Vagina (tissue), 2 donors: ENCODE measurements around the gene CIBAR2.

Experiments used
- POLR2A ChIP-seq, 2 donors: fragments of 450-650 bp; IDR thresholded peaks; one replicate each; pipeline ENCODE4 v1.6.1; 2017; ENCODE audit warnings: antibody characterized with exemption in 2 of 2, mild to moderate bottlenecking in 2 of 2, moderate library complexity in 2 of 2
- POLR2AphosphoS5 ChIP-seq, 2 donors: sonication (generic); formaldehyde crosslinking; IDR thresholded peaks; one replicate each; pipeline ENCODE4 v1.9.0; 2017; ENCODE audit warnings: antibody characterized with exemption in 2 of 2, mild to moderate bottlenecking in 2 of 2, low read depth in 1 of 2; ENCODE audit not compliant: insufficient read depth in 1 of 2
- TF ChIP-seq, protein P1 (sequence below), 3 experiments: fragments of 450-650 bp in 2 of 3; fragments of 200-600 bp in 1 of 3; sonication (generic) in 1 of 3; IDR thresholded peaks; one replicate each; pipeline ENCODE4 v1.5.1; 2017 to 2019; ENCODE audit warnings: antibody characterized with exemption in 3 of 3, mild to moderate bottlenecking in 2 of 3, moderate library complexity in 2 of 3

DNA sequence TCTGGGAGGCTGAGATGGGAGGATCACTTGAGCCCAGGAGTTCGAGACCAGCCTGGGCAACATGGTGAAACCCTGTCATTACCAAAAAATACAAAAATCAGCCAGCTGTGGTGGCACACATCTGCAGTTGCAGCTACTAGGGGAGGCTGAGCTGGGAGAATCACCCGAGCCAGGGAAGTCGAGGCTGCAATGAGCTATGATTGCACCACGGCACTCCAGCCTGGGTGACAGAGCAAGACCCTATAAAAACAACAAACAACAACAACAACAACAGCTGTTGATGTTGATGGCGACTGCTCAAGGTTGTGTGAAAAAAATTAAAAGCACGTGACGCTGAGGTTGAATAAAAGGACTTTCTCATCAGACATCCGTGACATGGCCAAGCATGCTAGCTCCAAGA lies 40.8 kb upstream of the CIBAR2 start:
- TF ChIP-seq, protein P1, sequence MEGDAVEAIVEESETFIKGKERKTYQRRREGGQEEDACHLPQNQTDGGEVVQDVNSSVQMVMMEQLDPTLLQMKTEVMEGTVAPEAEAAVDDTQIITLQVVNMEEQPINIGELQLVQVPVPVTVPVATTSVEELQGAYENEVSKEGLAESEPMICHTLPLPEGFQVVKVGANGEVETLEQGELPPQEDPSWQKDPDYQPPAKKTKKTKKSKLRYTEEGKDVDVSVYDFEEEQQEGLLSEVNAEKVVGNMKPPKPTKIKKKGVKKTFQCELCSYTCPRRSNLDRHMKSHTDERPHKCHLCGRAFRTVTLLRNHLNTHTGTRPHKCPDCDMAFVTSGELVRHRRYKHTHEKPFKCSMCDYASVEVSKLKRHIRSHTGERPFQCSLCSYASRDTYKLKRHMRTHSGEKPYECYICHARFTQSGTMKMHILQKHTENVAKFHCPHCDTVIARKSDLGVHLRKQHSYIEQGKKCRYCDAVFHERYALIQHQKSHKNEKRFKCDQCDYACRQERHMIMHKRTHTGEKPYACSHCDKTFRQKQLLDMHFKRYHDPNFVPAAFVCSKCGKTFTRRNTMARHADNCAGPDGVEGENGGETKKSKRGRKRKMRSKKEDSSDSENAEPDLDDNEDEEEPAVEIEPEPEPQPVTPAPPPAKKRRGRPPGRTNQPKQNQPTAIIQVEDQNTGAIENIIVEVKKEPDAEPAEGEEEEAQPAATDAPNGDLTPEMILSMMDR (IDR thresholded peaks at IDR 0.05) = no peak
- TF ChIP-seq POLR2AphosphoS5 (IDR thresholded peaks at IDR 0.05; ENCODE audit: insufficient read depth in 1 of 2, low read depth in 1 of 2) (no peak), POLR2A (IDR thresholded peaks at IDR 0.05) (no peak)
